HG02870 (cell line): ENCODE data around the gene TBCD.
"Not testable (repeated sequence)": the region's sequence is repeated elsewhere in the genome, so short reads cannot be mapped to it uniquely, and the experiment has no call there.

Experiments
- ATAC-seq: cut with Tn5 transposase; IDR thresholded peaks from one replicate; pipeline ENCODE4 v1.9.1; 2021; ENCODE audit warnings: mild to moderate bottlenecking, moderate library complexity; ENCODE audit not compliant: unreplicated experiment

TBCD gene

GRCh38 chr17:82964851-82965341 lies 213.0 kb downstream of the TBCD start:
- ATAC-seq: no peak

- ATAC-seq: no peak
Observed at GRCh38 chr17:82965371-82965770, 213.5 kb downstream of the TBCD start.

- no peak for ATAC-seq
Observed at GRCh38 chr17:82966415-82966814, 214.6 kb downstream of the TBCD start.

- no peak for ATAC-seq
Observed at GRCh38 chr17:82967268-82968032, 215.6 kb downstream of the TBCD start.

- ATAC-seq: not testable (repeated sequence)
Observed at GRCh38 chr17:82968033-82968841, 216.4 kb downstream of the TBCD start.

GRCh38 chr17:82970067-82970466 lies 218.2 kb downstream of the TBCD start:
- no peak for ATAC-seq

GRCh38 chr17:82970818-82971590 lies 219.1 kb downstream of the TBCD start:
- ATAC-seq: no peak

GRCh38 chr17:82972836-82973372 lies 221.0 kb downstream of the TBCD start:
- no peak for ATAC-seq

- no peak for ATAC-seq
Observed at GRCh38 chr17:82973456-82974135, 221.7 kb downstream of the TBCD start.

- no peak for ATAC-seq
Observed at GRCh38 chr17:82974136-82974952, 222.5 kb downstream of the TBCD start.

GRCh38 chr17:82976982-82977488 lies 225.2 kb downstream of the TBCD start:
- no peak for ATAC-seq

GRCh38 chr17:82977606-82978005 lies 225.7 kb downstream of the TBCD start:
- ATAC-seq: no peak

- no peak for ATAC-seq
Observed at GRCh38 chr17:82978765-82979349, 227.0 kb downstream of the TBCD start.

GRCh38 chr17:82979718-82980117 lies 227.9 kb downstream of the TBCD start:
- no peak for ATAC-seq

- no peak for ATAC-seq
Observed at GRCh38 chr17:82980632-82981031, 228.8 kb downstream of the TBCD start.

- no peak for ATAC-seq
Observed at GRCh38 chr17:82981141-82981730, 229.4 kb downstream of the TBCD start.

- no peak for ATAC-seq
Observed at GRCh38 chr17:82983510-82984248, 231.8 kb downstream of the TBCD start.

- not testable (repeated sequence) for ATAC-seq
Observed at GRCh38 chr17:82984249-82984617, 232.4 kb downstream of the TBCD start.
